NCI-H2196 (cell line): ENCODE data around the gene TMPRSS11A.

ENCODE experiments used
- DNase-seq: peaks from one replicate; lab custom pipeline; 2025; ENCODE audit not compliant: unreplicated experiment; lab: John Stamatoyannopoulos, UW

Gene TMPRSS11A

GRCh38 chr4:67874986-67875385 is 88.3 kb downstream of the TMPRSS11A start:
- DNase-seq, result no peak

DNA sequence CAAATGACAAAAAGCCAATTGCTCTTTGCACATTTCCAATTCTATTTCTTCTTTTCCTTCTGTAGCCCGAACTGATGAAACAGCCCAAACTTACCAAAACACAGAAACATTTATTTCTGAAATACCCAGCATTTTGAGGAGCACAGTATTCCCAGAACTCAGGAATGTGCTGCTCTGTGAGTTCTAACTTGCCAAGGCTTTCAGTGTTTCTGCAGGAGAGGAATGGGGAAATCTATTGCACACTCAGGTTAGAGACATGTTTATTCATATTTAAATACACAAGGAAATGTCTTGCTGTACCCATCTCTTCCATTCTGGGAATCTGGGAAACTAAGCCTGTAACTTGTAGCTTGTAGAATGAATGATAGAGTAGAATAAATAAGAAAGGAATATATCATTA is 90.2 kb downstream of the TMPRSS11A start:
- no peak for DNase-seq

GRCh38 chr4:67871867-67872266 is 91.4 kb downstream of the TMPRSS11A start:
- no peak for DNase-seq

DNA sequence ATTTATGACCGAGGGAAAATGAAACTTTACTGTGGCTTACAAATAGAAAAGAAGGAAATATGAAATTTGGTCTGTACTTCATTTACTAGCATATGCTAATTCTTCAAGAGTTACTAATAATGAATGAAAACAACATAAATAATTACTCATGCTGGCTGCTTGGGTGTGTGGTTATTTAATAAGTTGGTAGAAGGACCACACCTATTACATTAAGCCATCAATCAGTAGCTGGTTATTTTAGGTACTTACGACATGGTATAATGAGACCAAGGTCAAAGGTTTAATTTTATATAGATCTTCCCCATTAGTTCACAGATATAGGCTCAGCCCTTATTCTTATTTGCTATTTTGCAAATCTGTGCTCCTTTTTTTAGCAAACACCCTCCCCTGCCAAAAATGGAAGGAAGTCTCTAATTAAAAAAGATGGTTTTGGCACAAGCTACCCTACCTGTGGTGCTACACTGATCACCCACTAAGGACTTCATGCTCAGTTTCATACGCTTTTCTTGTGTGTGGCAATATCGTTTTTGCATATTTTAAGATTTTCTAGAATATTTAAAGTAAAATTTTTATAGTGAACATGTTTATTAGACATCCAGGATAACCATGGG is 93.6 kb downstream of the TMPRSS11A start:
- DNase-seq, result no peak

- no peak for DNase-seq
Measured at GRCh38 chr4:67861513-67861912, 101.8 kb downstream of the TMPRSS11A start.
